H1 (cell line): ENCODE measurements around the gene NKPD1. TPM values are rescaled to one million over a fixed set of nuclear protein-coding genes. Genes with fewer than 3 reads are reported as not detected.
A peak's percentile ranks its signal among the peaks of the same experiment; 100 is the strongest.

Experiments
- CTCF ChIA-PET: fragments of 300-600 bp; sonication (Branson Sonifier 250); formaldehyde crosslinking; loops from one replicate; lab custom pipeline; 2021; ENCODE audit not compliant: partially characterized antibody; lab: Charles Lee
- POLR2A ChIA-PET: fragments of 300-600 bp; sonication (Branson Sonifier 250); formaldehyde crosslinking; loops from one replicate; lab custom pipeline; 2021; ENCODE audit warnings: inconsistent platforms; ENCODE audit not compliant: partially characterized antibody; lab: Charles Lee
- DNase-seq, 2 experiments: peaks; one replicate each; pipeline versions ENCODE4 v3.0.0 to v3.0.0-alpha.2; 2010 to 2022; ENCODE audit warnings: low spot score in 2 of 2, low read depth in 1 of 2, mixed read lengths in 1 of 2
- FAIRE-seq: peaks from 2 replicates; lab custom pipeline; 2011; peaks lifted over from hg19 to GRCh38; lab: Jason Lieb, UNC
- H2AFZ ChIP-seq: 2 replicates; pipeline ENCODE4 v1.8.1; 2012; ENCODE audit warnings: low read length, inconsistent platforms
- H2AK5ac ChIP-seq: 2 replicates; pipeline ENCODE4 v1.6.1; 2013; ENCODE audit warnings: low read depth, low read length
- H2BK120ac ChIP-seq: replicated peaks from 2 replicates; pipeline ENCODE3; 2013; ENCODE audit warnings: low read depth, low read length, inconsistent platforms
- H2BK12ac ChIP-seq: 2 replicates; pipeline ENCODE4 v1.6.1; 2013; ENCODE audit warnings: low read depth, low read length
- H2BK15ac ChIP-seq: 2 replicates; pipeline ENCODE4 v1.6.1; 2013; ENCODE audit warnings: low read length
- H2BK20ac ChIP-seq: 2 replicates; pipeline ENCODE4 v1.6.1; 2013; ENCODE audit warnings: low read length
- H2BK5ac ChIP-seq: 2 replicates; pipeline ENCODE4 v1.6.1; 2013; ENCODE audit warnings: low read depth, low read length
- H3K14ac ChIP-seq: 2 replicates; pipeline ENCODE4 v1.6.1; 2013; ENCODE audit warnings: inconsistent platforms; ENCODE audit not compliant: insufficient read length
- H3K18ac ChIP-seq: 2 replicates; pipeline ENCODE4 v1.6.1; 2013; ENCODE audit warnings: low read length; ENCODE audit errors: extremely low read depth
- H3K23ac ChIP-seq: 2 replicates; pipeline ENCODE4 v1.6.1; 2013; ENCODE audit warnings: inconsistent platforms; ENCODE audit not compliant: insufficient read length
- H3K23me2 ChIP-seq: 2 replicates; pipeline ENCODE4 v1.6.1; 2013; ENCODE audit warnings: low read depth, low read length
- H3K27ac ChIP-seq: 2 replicates; pipeline ENCODE4 v1.6.1; 2011; ENCODE audit warnings: low read depth, low read length, inconsistent platforms
- H3K27me3 ChIP-seq, 4 experiments: replicated peaks in 1 of 4; 1 replicate in 1 of 4; 2 replicates in 3 of 4; pipeline versions ENCODE4 v1.6.1 to v1.8.1; 2011 to 2013; ENCODE audit warnings: low read length in 3 of 4, mild to moderate bottlenecking in 3 of 4, inconsistent platforms in 2 of 4, mixed read lengths in 2 of 4, moderate library complexity in 1 of 4; ENCODE audit not compliant: control insufficient read depth in 3 of 4, insufficient read depth in 3 of 4; ENCODE audit errors: extremely low read depth in 1 of 4
- H3K36me3 ChIP-seq, 4 experiments: 2 replicates each; pipeline versions ENCODE4 v1.6.1 to v1.8.1; 2011 to 2013; ENCODE audit warnings: mild to moderate bottlenecking in 4 of 4, low read length in 3 of 4, moderate library complexity in 2 of 4, control low read depth in 1 of 4, inconsistent platforms in 1 of 4; ENCODE audit not compliant: insufficient read depth in 4 of 4, control insufficient read depth in 2 of 4
- H3K4ac ChIP-seq: replicated peaks from 2 replicates; pipeline ENCODE3; 2013; ENCODE audit warnings: low read length, low read depth, mixed read lengths, inconsistent platforms; ENCODE audit not compliant: insufficient read length
- H3K4me1 ChIP-seq, 4 experiments: replicated peaks in 1 of 4; 1 replicate in 1 of 4; 2 replicates in 3 of 4; pipeline versions ENCODE4 v1.6.1 to v1.8.1; 2011 to 2013; ENCODE audit warnings: low read length in 3 of 4, inconsistent platforms in 2 of 4, mixed read lengths in 1 of 4; ENCODE audit not compliant: insufficient read depth in 4 of 4, control insufficient read depth in 3 of 4
- H3K4me2 ChIP-seq, 2 experiments: 2 replicates each; pipeline versions ENCODE4 v1.6.1 to v1.8.1; 2011 to 2013; ENCODE audit warnings: low read depth in 2 of 2, low read length in 2 of 2, control low read depth in 1 of 2, inconsistent platforms in 1 of 2, mild to moderate bottlenecking in 1 of 2; ENCODE audit not compliant: insufficient read depth in 1 of 2
- H3K4me3 ChIP-seq, 4 experiments: fragments of 200-600, 300-600 bp in 1 of 4; sonication (generic), shearing (Covaris generic), sonication (Bioruptor Twin) in 1 of 4; 2 replicates each; pipeline versions ENCODE4 v1.5.1 to v1.8.1; 2011 to 2016; ENCODE audit warnings: low read length in 4 of 4, low read depth in 3 of 4, control low read depth in 2 of 4, inconsistent platforms in 2 of 4, mild to moderate bottlenecking in 2 of 4, mixed read lengths in 1 of 4, moderate library complexity in 1 of 4; ENCODE audit not compliant: insufficient read depth in 2 of 4; ENCODE audit errors: extremely low read depth in 1 of 4
- H3K56ac ChIP-seq: replicated peaks from 2 replicates; pipeline ENCODE3; 2013; ENCODE audit warnings: low read depth, mild to moderate bottlenecking, mixed read lengths, low read length, inconsistent platforms; ENCODE audit not compliant: insufficient read length
- H3K79me1 ChIP-seq: 2 replicates; pipeline ENCODE4 v1.6.1; 2013; ENCODE audit warnings: low read depth, low read length, control low read depth
- H3K79me2 ChIP-seq, 2 experiments: 2 replicates each; pipeline versions ENCODE4 v1.6.1 to v1.8.1; 2012 to 2013; ENCODE audit warnings: low read length in 2 of 2, mild to moderate bottlenecking in 2 of 2, inconsistent platforms in 1 of 2; ENCODE audit not compliant: insufficient read depth in 2 of 2, control insufficient read depth in 1 of 2
- H3K9ac ChIP-seq, 4 experiments: replicated peaks in 1 of 4; 1 replicate in 1 of 4; 2 replicates in 3 of 4; pipeline versions ENCODE4 v1.6.1 to v1.8.1; 2011 to 2013; ENCODE audit warnings: low read depth in 3 of 4, low read length in 3 of 4, control low read depth in 2 of 4, mild to moderate bottlenecking in 2 of 4, moderate library complexity in 2 of 4, inconsistent platforms in 1 of 4; ENCODE audit errors: extremely low read depth in 1 of 4
- H3K9me3 ChIP-seq, 2 experiments: 2 replicates each; pipeline versions ENCODE4 v1.6.1 to v1.8.1; 2012 to 2013; ENCODE audit warnings: mild to moderate bottlenecking in 2 of 2, moderate library complexity in 2 of 2, control low read depth in 1 of 2, inconsistent platforms in 1 of 2, low read depth in 1 of 2, low read length in 1 of 2, mixed read lengths in 1 of 2; ENCODE audit not compliant: insufficient read depth in 2 of 2
- H4K20me1 ChIP-seq, 2 experiments: replicated peaks in 1 of 2; 2 replicates each; pipeline versions ENCODE3 to v1.8.1; 2011 to 2013; ENCODE audit warnings: inconsistent platforms in 2 of 2, low read length in 2 of 2, mild to moderate bottlenecking in 1 of 2; ENCODE audit not compliant: insufficient read depth in 2 of 2, control insufficient read depth in 1 of 2
- H4K5ac ChIP-seq: 2 replicates; pipeline ENCODE4 v1.6.1; 2013; ENCODE audit warnings: low read length, low read depth, mixed read lengths, inconsistent platforms; ENCODE audit not compliant: insufficient read length
- H4K8ac ChIP-seq: 2 replicates; pipeline ENCODE4 v1.8.0; 2013; ENCODE audit warnings: mild to moderate bottlenecking, moderate library complexity, low read length, inconsistent platforms; ENCODE audit not compliant: insufficient read depth; ENCODE audit errors: extremely low read depth
- H4K91ac ChIP-seq: replicated peaks from 2 replicates; pipeline ENCODE3; 2013; ENCODE audit warnings: low read length, mixed read lengths, inconsistent platforms; ENCODE audit not compliant: insufficient read length
- CEBPB ChIP-seq: IDR thresholded peaks from 2 replicates; pipeline ENCODE4 v1.6.1; 2012; ENCODE audit warnings: low read depth, low read length
- EP300 ChIP-seq, 2 experiments: IDR thresholded peaks; 1 replicate in 1 of 2; 2 replicates in 1 of 2; pipeline ENCODE4 v1.6.1; 2011 to 2012; ENCODE audit warnings: low read depth in 2 of 2, low read length in 2 of 2, mild to moderate bottlenecking in 2 of 2, borderline replicate concordance in 1 of 2, inconsistent platforms in 1 of 2, moderate library complexity in 1 of 2
- KDM4A ChIP-seq: IDR thresholded peaks from one replicate; pipeline ENCODE4 v1.7.1; 2012; ENCODE audit warnings: low read depth, mild to moderate bottlenecking, moderate library complexity, low read length, inconsistent platforms; ENCODE audit not compliant: severe bottlenecking
- SP2 ChIP-seq: IDR thresholded peaks from 2 replicates; pipeline ENCODE4 v1.6.1; 2012; ENCODE audit warnings: mild to moderate bottlenecking, low read length, inconsistent platforms
- TBP ChIP-seq: IDR thresholded peaks from 2 replicates; pipeline ENCODE4 v1.6.1; 2011; ENCODE audit warnings: low read depth, low read length, improper control_type of control experiment
- WGBS, 2 experiments: shearing (Covaris generic) in 1 of 2; methylation state at CpG; one replicate each; pipeline versions ENCODE4 v1.1.6 to v1.1.7; 2013 to 2015; ENCODE audit warnings: low lambda C conversion rate in 2 of 2, mixed read lengths in 2 of 2, inconsistent platforms in 1 of 2, low coverage in 1 of 2, missing lambda C conversion rate in 1 of 2; ENCODE audit not compliant: insufficient replicate concordance in 2 of 2, insufficient coverage in 1 of 2, insufficient read length in 1 of 2; ENCODE audit errors: extremely low coverage in 1 of 2, missing lambda C conversion rate in 1 of 2; 5-methylcytosine and 5-hydroxymethylcytosine counted together
- polyA plus RNA-seq, 7 experiments: library from polyadenylated mRNA; depleted of rRNA in 3 of 7; stranded (reverse) in 5 of 7; unstranded in 2 of 7; fragments of >200 nt in 5 of 7; fragments of 200-250 nt in 2 of 7; gene quantifications; 1 replicate in 5 of 7; 2 replicates in 1 of 7; 4 replicates in 1 of 7; pipeline versions ENCODE4 v1.2.1 to v1.2.3, GENCODE V29; 2011 to 2013; ENCODE audit warnings: missing spikeins in 2 of 7, mixed read lengths in 2 of 7
- total RNA-seq: library from RNA; stranded (reverse); fragmentation: NEBNext Ultra II Directional; extraction: Animal tissue kit (Norgen Biotek cat#: 25700); gene quantifications from 2 replicates; pipeline ENCODE4 v1.2.1, GENCODE V29; 2021

NKPD1 gene
- total and polyA plus RNA-seq, 2 of the 8 experiments (the other 6 are each of a cell fraction or from before 2014, with no cell fraction given): 0.30 to 0.39 TPM

GRCh38 chr19:45126654-45127053 is 34.1 kb downstream of the NKPD1 start:
- no peak overlapping the region for H3K4ac ChIP-seq
- H2BK12ac ChIP-seq: no peak overlapping the region
- no peak for DNase-seq
- H3K9me3 ChIP-seq: no peaks in the 10 kb centered on the region
- H2BK5ac ChIP-seq: no peak overlapping the region
- no peak overlapping the region for H2BK120ac ChIP-seq
- H3K4me2 ChIP-seq: no peak overlapping the region
- no peak for TF ChIP-seq KDM4A
- TF ChIP-seq SP2: no peak
- no peak for TF ChIP-seq EP300 (IDR thresholded peaks at IDR 0.05; ENCODE audit: borderline replicate concordance in 1 of 2, low read depth in 2 of 2, low read length in 2 of 2)
- TF ChIP-seq TBP: no peak
- TF ChIP-seq CEBPB: no peak
- H2BK20ac ChIP-seq: no peak overlapping the region
- peaks cover 26% of the 10 kb centered on the region for H3K79me1 ChIP-seq
- WGBS, 2 experiments: 94% methylated on average over 7 of the region's 7 CpGs; no CpG with 5 or more reads in 1 of the 2 experiments
- no peak overlapping the region for H3K18ac ChIP-seq
- H3K14ac ChIP-seq: no peak overlapping the region
- no peak overlapping the region for H3K27ac ChIP-seq
- no peak overlapping the region for H4K91ac ChIP-seq
- H3K27me3 ChIP-seq: no peaks in the 10 kb centered on the region; a peak in 1 of 7 replicates
- peaks cover 0 to 10% (median 7%) of the 10 kb centered on the region in 4 experiments; a peak in 6 of 7 replicates for H3K4me1 ChIP-seq
- ChIA-PET POLR2A (interaction anchor here (1.2 to 4.3 kb wide), 6 partner anchors 24 to 75 kb away, joined by 3 to 21 read pairs (median 4); partner anchors contain the start of gene PPP1R37), CTCF (interaction anchor here (0.5 to 6.1 kb wide), 19 partner anchors 10 to 426 kb away, joined by 3 to 73 read pairs (median 12); partner anchors contain the start of genes CLASRP and PPP1R37)
- H2AFZ ChIP-seq: no peak overlapping the region
- no peak overlapping the region for H3K23ac ChIP-seq
- no peak overlapping the region for H2BK15ac ChIP-seq
- H3K36me3 ChIP-seq: no peaks in the 10 kb centered on the region
- peaks cover 0 to 47% of the 10 kb centered on the region in 2 experiments; a peak in 2 of 4 replicates for H3K79me2 ChIP-seq
- H3K9ac ChIP-seq: no peak overlapping the region
- peaks cover 19 to 40% of the 10 kb centered on the region in 2 experiments for H4K20me1 ChIP-seq
- H3K56ac ChIP-seq: no peak overlapping the region
- no peak overlapping the region for H4K5ac ChIP-seq
- no peak overlapping the region for H3K4me3 ChIP-seq
- no peak for FAIRE-seq
- no peak overlapping the region for H2AK5ac ChIP-seq
- H3K23me2 ChIP-seq: no peaks in the 10 kb centered on the region
- peak overlapping the region; percentile 36; the same call in 1 of the 2 replicates for H4K8ac ChIP-seq
